GM12864 (cell line): Measurements from ENCODE around the gene THAP10.
A peak's percentile ranks its signal among the peaks of the same experiment; 100 is the strongest.
"Not testable (repeated sequence)": the region's sequence is repeated elsewhere in the genome, so short reads cannot be mapped to it uniquely, and the experiment has no call there.

Source experiments
- DNase-seq: peaks from one replicate; pipeline ENCODE4 v3.0.0-alpha.2; 2011; ENCODE audit warnings: low read depth
- H3K4me3 ChIP-seq: 2 replicates; pipeline ENCODE4 v1.5.1; 2011; ENCODE audit warnings: mild to moderate bottlenecking, low read depth, low read length, control low read depth
- CTCF ChIP-seq: IDR thresholded peaks from 2 replicates; pipeline ENCODE4 v1.5.1; 2011; ENCODE audit warnings: low read depth, mild to moderate bottlenecking, moderate library complexity, low read length, control low read depth, inconsistent platforms; ENCODE audit errors: missing control alignments

THAP10 gene

GRCh38 chr15:70892002-70892911 is at the start of gene THAP10, which contains the start of gene LRRC49:
Gene THAP10 (minus strand): TSS chr15:70892433. CDS start chr15:70892272, 161 bp downstream.
Gene LRRC49 (plus strand): TSS chr15:70892826. CDS start chr15:70892895, 69 bp downstream.
- H3K4me3 ChIP-seq, result peak within 1 kb of the TSS; percentile 66
- no peak for TF ChIP-seq CTCF
- DNase-seq, result peak; percentile 64

GRCh38 chr15:70936326-70936725 is 44.1 kb upstream of the THAP10 start:
- TF ChIP-seq CTCF, result no peak
- no peak for DNase-seq

GRCh38 chr15:70935631-70936030 is 43.4 kb upstream of the THAP10 start:
- no peak for TF ChIP-seq CTCF
- no peak for DNase-seq
- H3K4me3 ChIP-seq, result no peak overlapping the region

More at GRCh38 chr15:70936326-70936725, 44.1 kb upstream of the THAP10 start:
- no peak overlapping the region for H3K4me3 ChIP-seq

GRCh38 chr15:70933411-70933810 is 41.2 kb upstream of the THAP10 start:
- DNase-seq, result no peak
- TF ChIP-seq CTCF, result no peak
- no peak overlapping the region for H3K4me3 ChIP-seq

GRCh38 chr15:70932397-70932796 is 40.2 kb upstream of the THAP10 start:
- TF ChIP-seq CTCF, result no peak
- no peak overlapping the region for H3K4me3 ChIP-seq
- no peak for DNase-seq

- H3K4me3 ChIP-seq, result no peak overlapping the region
- TF ChIP-seq CTCF, result no peak
- DNase-seq, result no peak
These were observed 39.6 kb upstream of the THAP10 start for GRCh38 chr15:70931821-70932220.

GRCh38 chr15:70926914-70927313 is 34.7 kb upstream of the THAP10 start:
- H3K4me3 ChIP-seq, DNase-seq: not testable (repeated sequence)
